Pons (tissue), 1 donor: Measurements from ENCODE around the gene PYROXD2.
"Not testable (repeated sequence)": the region's sequence is repeated elsewhere in the genome, so short reads cannot be mapped to it uniquely, and the experiment has no call there.

Experiments used
- DNase-seq: peaks from one replicate; pipeline ENCODE4 v3.0.0-alpha.2; 2016; ENCODE audit warnings: low spot score

PYROXD2 gene

DNA sequence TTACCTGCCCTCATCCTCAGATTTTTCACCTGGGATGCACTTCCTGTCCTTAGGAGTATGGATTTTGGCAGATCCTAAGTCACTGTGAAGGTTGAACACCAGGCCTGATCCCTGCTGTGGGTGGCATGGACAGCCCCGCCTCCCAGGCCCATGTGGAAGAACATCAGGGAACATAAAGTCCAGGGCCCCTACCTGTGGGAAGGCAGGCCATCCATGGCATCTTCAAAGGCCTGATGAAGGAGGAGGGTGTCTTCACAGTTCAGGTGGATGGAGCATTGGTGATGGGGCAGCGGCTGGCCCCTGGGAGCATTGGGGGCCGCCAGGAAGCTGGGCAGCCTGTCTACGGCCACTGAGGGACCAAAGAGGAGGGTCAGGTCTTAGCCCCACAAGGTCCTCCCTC lies 24.6 kb downstream of the PYROXD2 start:
- DNase-seq, result no peak

DNA sequence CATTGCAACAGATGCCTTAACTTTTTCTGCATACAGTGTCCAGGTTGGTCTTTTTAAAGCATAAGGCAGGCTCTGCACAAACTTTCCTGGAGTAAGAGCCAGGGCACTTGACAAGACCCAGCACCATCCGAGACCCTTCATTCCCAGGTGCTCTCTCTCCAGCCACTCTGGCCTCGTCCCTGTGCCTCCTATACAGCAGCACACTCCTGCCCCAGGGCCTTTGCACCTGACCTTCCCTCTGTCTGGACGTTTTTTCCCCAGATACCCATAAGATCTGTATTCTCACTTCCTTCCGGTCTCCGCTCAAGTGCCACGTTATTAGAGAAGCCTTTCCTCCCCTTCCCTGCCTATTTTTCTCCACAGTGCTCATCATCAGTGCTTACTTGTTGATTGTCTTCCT lies 25.6 kb downstream of the PYROXD2 start:
- DNase-seq, result no peak

- no peak for DNase-seq
These were observed 26.8 kb downstream of the PYROXD2 start for GRCh38 chr10:98388101-98388655.

GRCh38 chr10:98384531-98385133 lies 30.4 kb downstream of the PYROXD2 start:
- no peak for DNase-seq

DNA sequence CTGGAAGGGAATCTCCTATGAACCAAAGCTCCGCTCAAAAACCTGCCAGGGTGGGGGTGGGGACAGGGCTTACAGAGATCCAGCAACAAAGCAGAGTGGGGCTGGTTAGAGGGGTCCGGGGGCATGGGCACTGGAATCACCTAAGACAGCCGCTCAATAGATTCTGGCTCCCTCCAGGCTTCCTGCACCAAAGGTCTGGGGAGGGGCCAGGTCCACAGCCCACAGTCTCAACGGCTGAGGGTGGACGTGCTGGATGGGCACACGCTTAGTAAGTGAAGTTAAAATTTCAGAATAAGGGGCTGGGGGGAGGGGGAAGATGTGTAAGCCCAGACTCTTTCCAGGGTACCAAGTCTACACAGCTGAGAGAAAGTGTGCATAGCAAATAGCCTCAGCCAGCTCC lies 31.1 kb downstream of the PYROXD2 start:
- DNase-seq, result no peak

- not testable (repeated sequence) for DNase-seq
These were observed 31.8 kb downstream of the PYROXD2 start for GRCh38 chr10:98383134-98383667.

DNA sequence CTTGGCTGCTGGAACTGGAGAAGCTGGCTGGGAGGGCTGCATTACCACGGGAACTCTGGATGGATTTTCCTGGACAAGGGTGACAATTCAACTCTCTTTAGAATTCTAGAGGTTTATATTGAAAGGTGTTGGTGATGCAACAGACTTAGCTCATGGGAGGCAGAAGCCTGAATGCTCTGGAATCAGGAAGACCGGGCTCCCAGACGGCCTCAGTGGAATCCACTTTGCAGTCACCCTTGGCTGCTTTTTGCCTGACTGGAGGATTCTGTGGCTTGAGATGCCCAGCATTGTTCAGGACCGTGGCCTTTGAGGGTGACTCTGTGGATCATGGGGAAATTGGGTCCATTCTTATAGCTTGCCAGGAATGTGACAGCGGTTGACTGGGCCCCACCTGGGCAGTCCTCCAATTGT lies 32.3 kb downstream of the PYROXD2 start:
- DNase-seq, result no peak

GRCh38 chr10:98380493-98381339 lies 34.3 kb downstream of the PYROXD2 start:
- DNase-seq, result no peak

DNA sequence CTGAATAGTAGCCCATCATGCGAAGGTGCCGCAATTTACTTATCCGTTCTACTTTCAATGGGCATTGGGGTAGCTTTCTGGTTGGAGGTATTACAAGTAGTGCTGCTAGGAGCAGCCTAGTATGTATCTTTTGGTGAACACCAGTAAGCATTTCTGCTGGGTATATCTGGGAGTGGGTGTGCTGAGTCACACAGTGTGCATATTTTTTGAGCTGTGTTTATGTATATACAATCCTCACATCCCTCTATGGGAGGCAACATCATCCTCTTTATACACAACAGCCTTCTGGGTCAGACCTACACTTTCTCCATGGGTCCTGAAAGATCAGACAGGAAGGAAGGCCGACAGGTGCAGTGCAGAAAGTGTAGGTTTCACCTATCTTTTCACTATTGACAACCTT lies 36.3 kb downstream of the PYROXD2 start:
- no peak for DNase-seq

GRCh38 chr10:98377536-98377935 lies 37.4 kb downstream of the PYROXD2 start:
- no peak for DNase-seq

GRCh38 chr10:98377001-98377400 lies 38.0 kb downstream of the PYROXD2 start:
- DNase-seq, result no peak

DNA sequence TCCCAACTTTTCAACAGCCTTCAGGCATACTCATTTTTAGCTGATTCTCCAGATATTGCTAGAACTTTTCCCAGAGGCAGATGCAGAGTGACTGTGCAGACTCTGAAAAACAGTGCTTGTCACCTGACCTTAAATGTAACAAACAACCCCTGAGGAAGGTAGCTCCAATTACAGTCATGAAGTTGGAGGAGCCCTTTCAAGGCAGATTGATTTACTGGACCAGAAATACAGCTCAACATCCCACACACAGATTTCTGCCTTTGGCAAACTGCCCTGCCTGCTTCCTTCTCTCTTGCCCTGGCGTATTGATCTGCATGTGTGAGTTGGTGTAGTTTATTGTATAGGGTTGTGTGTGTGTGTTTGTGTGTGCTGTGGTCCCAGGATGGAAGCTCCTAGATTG lies 38.5 kb downstream of the PYROXD2 start:
- DNase-seq, result no peak

DNA sequence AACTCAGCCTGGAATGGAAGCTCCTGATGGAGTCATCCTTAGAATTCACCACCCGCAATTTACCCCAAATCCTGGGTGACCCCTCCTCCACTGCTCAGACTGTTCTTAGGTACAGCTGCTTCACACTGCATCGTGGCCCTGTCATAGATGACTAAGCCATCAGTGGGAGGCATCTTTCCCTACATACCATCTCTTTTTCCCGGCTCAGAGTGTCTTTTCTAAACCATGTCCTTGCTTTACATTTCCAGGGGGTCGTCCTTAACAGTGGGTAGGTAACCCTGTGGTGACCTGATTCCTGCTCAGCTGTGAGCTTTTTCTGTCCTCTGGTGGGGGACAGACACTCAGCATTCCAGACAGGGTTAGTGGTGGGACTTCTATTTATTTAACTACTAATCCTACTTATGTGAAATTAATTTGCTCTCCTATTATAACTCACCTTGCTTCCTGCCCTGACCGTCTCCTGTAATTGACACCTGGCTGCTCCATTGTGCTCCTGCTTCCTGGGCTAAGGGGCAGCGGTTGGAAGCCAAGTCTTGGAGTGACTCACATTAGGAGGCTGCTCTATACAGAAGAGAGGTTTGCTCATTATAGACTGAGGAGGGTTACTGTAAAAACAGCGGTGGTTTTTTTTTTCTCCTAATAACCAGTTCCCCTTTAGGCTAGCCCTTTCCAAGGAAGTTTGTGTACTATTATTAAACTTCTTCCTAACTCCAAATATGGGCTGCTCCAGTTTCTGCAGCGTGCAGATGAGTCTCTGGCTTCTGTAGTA lies 40.6 kb downstream of the PYROXD2 start:
- DNase-seq, result no peak

DNA sequence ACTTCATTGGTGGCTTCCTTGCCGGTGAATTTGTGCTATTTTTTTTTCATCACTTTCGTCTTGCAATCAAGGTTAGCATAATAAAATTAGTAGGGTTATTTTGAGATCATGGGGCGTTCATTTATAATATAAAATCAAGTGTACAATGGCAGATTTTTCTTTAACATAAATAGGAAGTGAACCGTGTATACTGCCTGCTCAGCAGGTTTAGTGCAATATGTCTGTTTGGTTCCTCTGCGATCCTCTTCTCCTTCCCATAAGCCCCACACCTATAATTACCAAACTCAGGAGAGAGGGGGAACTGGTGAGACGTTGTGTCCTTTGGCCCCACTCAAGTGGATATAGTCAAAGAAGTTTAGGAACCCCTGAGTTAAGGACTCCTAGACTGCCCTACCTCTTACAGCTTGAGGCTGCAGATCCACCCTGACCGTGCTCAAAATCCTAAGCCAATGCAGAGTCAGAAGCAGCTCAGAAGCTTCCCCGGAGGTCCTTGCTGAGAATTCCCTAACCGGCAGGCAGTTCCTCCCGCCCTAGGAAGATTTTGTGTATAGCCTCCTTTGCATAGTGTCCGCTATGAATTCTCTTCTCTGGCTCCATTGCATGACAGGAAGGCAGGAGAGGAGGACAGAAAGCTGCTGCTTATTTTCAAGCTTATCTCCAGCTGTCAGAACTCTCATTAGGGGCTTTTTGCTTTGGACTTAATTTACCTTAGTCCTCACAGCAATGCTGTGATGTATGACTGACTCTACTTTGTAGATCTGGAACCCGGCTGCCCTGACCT lies 41.5 kb downstream of the PYROXD2 start:
- DNase-seq, result no peak

GRCh38 chr10:98370831-98371820 lies 43.9 kb downstream of the PYROXD2 start:
- no peak for DNase-seq

GRCh38 chr10:98369801-98370200 lies 45.2 kb downstream of the PYROXD2 start:
- DNase-seq, result no peak

- DNase-seq, result no peak
These were observed 46.3 kb downstream of the PYROXD2 start for GRCh38 chr10:98368644-98369043.

GRCh38 chr10:98367604-98368451 lies 47.2 kb downstream of the PYROXD2 start:
- peak; percentile 68 for DNase-seq

DNA sequence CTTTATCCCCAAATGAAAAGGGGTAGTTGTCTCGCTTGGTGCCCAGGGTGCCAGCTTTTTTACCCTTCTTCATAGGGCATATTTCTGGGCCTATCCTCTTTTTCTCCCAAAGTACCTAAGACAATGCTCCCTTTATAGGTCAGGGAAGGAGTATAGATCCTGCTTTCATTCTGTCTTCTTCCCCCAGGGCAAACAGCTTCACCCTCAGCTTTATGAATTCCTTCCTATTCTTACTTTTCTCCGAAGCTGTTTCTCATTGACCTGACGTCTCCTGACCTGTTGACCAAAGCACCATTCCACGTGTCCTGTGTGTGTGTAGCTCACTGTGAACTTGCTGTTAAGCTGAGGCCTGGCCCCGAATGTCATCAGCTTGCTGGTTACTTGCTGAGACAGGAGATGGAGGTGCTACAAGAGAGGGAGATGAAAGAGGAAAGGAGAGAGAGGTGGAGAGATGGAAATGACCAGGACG lies 48.9 kb downstream of the PYROXD2 start:
- no peak for DNase-seq
